Measurements from ENCODE around the gene TBC1D10B.
"Not testable (repeated sequence)": the region's sequence is repeated elsewhere in the genome, so short reads cannot be mapped to it uniquely, and the experiment has no call there.

TBC1D10B gene

GRCh38 chr16:30397776-30398660 lies 27.7 kb upstream of the TBC1D10B start:
- FAIRE-seq = no peak

- no peak for FAIRE-seq
Measured at GRCh38 chr16:30397056-30397455, 26.8 kb upstream of the TBC1D10B start.

GRCh38 chr16:30396627-30397026 lies 26.3 kb upstream of the TBC1D10B start:
- FAIRE-seq = not testable (repeated sequence)

GRCh38 chr16:30395992-30396585 lies 25.8 kb upstream of the TBC1D10B start:
- no peak for FAIRE-seq

GRCh38 chr16:30395155-30395991 lies 25.1 kb upstream of the TBC1D10B start, which contains the start of gene ZNF48:
ZNF48 (plus strand) TSS chr16:30395420; CDS start chr16:30395795, 375 bp downstream.
- no peak for FAIRE-seq

GRCh38 chr16:30394592-30395154 lies 24.4 kb upstream of the TBC1D10B start:
- FAIRE-seq = no peak

GRCh38 chr16:30383521-30383920 lies 13.2 kb upstream of the TBC1D10B start:
- no peak for FAIRE-seq

- FAIRE-seq = no peak
Measured at GRCh38 chr16:30382111-30382881, 12.0 kb upstream of the TBC1D10B start, which contains the start of gene SEPTIN1. SEPTIN1 (minus strand) TSS chr16:30382561; CDS start chr16:30382542, 19 bp downstream.

- no peak for FAIRE-seq
Measured at GRCh38 chr16:30381291-30382041, 11.2 kb upstream of the TBC1D10B start.

- FAIRE-seq = no peak
Measured at GRCh38 chr16:30380803-30381208, 10.5 kb upstream of the TBC1D10B start.

- no peak for FAIRE-seq
Measured at GRCh38 chr16:30380072-30380802, 9.9 kb upstream of the TBC1D10B start.

- no peak for FAIRE-seq
Measured at GRCh38 chr16:30379158-30379783, 9.0 kb upstream of the TBC1D10B start.

- FAIRE-seq = no peak
Measured at GRCh38 chr16:30378236-30379157, 8.2 kb upstream of the TBC1D10B start.

- FAIRE-seq = no peak
Measured at GRCh38 chr16:30377812-30378235, 7.5 kb upstream of the TBC1D10B start.

GRCh38 chr16:30377050-30377811 lies 6.9 kb upstream of the TBC1D10B start:
- FAIRE-seq = no peak

- no peak for FAIRE-seq
Measured at GRCh38 chr16:30376461-30376902, 6.2 kb upstream of the TBC1D10B start.

GRCh38 chr16:30375864-30376263 lies 5.6 kb upstream of the TBC1D10B start:
- FAIRE-seq = no peak

GRCh38 chr16:30374538-30374937 lies 4.2 kb upstream of the TBC1D10B start, which contains the start of gene MYL11:
MYL11 (plus strand) TSS chr16:30374802; CDS start chr16:30374858, 56 bp downstream.
- FAIRE-seq = no peak
